ENCODE data around the gene UCP3.

DNA sequence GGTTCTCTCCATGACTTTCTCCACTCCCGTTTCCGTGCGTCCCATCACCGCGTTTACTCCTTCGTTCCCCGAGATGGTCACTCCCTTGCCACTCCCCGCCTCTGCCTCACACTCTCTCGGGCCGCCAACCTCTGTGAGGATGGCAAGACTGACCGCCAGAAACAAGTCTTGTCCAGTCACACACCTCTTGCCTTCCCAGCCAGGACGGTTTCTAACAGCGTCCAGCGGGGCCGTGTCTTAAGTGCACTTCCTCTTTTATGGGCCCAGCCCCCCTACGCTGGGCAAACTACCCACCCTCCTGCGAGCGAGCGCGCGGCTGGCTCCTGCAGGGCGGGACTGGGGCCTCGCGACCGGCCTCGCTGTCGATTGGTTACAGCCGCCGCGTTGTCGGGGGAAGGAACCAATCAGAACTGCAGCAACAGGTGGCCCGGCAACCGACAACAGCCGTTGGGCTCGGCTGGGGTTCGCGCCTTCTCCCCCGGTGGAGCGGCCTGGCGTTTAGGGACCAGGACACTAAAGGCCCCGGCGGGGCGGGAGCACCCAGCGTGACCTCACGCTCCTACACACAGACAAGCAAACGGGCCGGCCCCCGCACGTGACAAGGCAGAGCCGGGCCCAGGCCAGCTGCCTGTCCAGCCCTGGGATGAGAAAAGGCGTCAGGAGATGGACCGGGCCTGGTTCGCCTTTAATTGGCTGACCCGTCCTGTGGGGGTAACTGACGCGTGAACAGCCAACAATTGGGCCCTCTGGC, 25.7 kb downstream of the UCP3 start:
- peak; percentile 99 for TF ChIP-seq POLR2A (IDR thresholded peaks at IDR 0.05; ENCODE audit: low read length)
- no peak for TF ChIP-seq GATA1 (IDR thresholded peaks at IDR 0.05; ENCODE audit: low read depth, low read length)

Data from erythroblast (primary cell).